ENCODE results near the gene XKR7.

Gene XKR7

DNA sequence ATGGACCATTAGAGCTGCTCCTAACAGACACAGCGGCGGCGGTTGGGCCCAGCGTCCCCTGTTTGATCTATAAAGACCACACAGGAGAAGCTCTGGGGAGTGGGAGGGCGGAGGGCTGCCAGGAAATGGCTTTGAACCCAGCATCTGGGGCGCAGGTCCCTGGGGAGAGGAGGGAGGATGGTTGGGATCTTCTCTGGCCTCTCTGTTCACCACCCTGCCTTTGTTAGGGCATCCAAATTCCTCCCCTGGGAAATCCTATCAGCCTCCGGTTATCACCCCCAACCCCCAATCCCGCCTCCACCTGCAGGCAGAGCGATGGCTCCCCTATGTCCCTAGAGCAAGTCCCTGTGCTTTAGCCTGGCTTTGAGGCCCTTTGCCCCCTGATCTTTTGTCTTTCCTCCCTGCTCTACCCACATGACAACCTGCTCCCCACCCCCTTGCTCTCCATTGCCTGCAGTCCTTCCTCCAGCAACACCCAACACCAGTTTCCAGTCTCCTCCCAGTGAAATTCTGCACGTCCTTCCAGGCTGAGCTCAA, 7.1 kb downstream of the XKR7 start:
- TF ChIP-seq, protein P1, sequence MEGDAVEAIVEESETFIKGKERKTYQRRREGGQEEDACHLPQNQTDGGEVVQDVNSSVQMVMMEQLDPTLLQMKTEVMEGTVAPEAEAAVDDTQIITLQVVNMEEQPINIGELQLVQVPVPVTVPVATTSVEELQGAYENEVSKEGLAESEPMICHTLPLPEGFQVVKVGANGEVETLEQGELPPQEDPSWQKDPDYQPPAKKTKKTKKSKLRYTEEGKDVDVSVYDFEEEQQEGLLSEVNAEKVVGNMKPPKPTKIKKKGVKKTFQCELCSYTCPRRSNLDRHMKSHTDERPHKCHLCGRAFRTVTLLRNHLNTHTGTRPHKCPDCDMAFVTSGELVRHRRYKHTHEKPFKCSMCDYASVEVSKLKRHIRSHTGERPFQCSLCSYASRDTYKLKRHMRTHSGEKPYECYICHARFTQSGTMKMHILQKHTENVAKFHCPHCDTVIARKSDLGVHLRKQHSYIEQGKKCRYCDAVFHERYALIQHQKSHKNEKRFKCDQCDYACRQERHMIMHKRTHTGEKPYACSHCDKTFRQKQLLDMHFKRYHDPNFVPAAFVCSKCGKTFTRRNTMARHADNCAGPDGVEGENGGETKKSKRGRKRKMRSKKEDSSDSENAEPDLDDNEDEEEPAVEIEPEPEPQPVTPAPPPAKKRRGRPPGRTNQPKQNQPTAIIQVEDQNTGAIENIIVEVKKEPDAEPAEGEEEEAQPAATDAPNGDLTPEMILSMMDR (IDR thresholded peaks at IDR 0.05) = no peak

DNA sequence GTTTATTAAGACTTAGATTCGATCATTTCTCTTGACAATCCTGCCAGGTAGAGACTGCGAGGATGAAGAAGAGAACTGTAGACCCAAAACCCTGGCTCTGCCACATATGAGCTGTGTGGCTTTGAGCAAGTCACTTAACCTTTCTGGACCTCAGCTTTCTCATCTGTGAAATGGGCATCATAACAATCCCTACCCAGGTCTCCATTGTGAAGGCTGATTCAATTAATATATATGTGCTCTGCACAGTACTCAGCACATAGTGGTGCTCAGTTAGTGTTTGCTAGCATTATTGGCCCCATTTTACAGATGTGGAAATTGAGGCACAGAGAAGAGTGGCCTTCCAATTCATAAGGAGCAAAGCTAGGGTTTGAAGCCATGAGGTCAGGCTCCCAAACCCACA, 7.9 kb downstream of the XKR7 start:
- TF ChIP-seq, protein P1 (IDR thresholded peaks at IDR 0.05) = no peak

DNA sequence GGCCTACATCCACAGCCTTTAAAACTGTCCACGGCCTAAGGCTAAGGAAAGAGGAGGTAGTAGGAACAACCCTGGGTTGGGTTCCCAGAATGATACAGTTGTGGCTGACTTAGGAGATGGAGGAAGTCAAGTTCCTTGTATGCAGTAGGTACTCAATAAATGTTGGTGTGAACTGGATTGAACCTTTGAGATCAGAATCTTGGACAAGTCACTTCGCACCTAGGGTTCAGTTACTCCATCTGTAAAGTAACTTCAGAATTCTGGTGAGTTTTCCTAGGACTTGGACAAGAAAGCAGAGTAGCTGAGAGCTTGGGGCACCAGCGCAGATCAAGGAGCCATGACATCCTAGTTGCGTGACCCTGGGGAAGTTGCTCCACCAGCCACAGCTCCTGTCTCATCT, 9.1 kb downstream of the XKR7 start:
- TF ChIP-seq, protein P1 (IDR thresholded peaks at IDR 0.05) = no peak

DNA sequence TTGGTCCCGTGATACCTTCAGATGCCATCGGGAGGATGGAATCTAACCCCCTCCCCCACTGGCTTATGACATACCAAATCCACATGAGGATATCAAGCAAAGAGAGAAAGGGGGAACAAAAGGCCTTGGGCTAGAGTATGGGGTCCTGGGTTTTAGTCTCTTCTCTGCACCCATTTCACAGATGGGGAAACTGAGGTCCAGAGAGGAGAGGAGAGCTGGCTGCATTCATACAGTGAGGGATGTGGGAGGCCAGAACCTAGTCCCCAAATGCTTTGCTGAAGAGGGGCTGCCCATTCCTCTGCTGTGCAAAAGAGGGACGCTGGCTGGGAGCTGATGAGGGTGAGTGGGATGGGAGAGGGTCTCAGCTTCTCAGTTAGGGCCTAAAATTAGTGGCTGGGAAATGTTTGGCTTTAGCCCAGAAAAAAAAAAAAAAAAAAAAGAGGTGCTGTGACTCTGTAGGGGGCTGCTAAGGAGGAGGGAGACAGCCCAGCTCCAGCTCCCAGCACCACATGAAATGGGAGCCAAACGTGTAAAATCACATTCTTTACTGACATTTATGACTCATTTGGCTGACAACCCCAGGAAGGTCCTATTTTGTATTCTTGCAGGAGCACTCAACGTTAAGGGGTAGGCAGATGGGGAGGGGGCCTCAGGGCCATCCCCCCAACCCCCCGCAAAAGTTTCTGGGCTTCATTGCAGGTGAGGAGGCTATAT, 11.9 kb downstream of the XKR7 start:
- TF ChIP-seq, protein P1 (IDR thresholded peaks at IDR 0.05) = no peak

DNA sequence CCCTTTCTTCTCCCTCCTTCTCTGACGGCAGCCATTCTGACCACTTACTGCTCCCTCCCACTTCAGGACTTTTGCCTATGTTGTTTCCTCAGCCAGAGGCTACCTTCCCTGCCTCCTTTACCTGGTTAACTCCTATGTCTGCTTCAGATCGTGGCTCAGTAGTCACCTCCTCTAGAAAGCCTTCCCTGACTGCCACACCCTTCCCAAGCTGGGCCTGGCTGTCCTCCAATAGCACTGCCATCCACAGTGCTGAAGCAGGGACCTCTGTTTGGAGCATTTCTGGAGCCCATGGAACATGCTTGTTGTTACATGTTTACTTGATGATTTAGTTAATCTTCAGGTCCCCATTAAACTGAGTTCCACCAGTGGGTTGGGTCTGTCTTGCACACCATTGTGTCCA, 13.8 kb downstream of the XKR7 start:
- TF ChIP-seq, protein P1 (IDR thresholded peaks at IDR 0.05) = no peak

DNA sequence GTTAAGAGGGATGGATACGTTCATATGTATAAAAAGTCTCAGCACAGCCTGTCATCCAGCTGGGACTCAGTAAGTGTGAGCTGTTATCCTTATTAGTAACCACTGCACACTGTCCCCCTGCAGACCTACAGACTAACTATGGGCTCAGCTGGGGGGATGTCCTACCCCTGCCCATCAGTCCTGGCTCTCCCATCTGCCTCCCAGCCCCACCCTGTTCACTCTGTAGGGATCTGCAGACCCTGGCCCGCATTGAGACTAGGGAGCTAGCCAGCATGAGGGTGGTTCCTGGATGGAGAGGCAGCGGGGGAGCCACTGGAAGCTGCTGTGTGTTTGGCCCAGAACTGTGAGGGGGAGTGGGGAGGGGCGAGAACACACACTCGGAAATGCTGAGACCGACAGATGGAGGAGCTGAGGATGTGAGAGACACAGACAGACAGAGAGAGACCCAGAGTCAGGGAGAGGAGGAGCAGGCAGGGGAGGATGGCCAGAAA, 17.1 kb downstream of the XKR7 start:
- TF ChIP-seq, protein P1 (IDR thresholded peaks at IDR 0.05) = no peak

DNA sequence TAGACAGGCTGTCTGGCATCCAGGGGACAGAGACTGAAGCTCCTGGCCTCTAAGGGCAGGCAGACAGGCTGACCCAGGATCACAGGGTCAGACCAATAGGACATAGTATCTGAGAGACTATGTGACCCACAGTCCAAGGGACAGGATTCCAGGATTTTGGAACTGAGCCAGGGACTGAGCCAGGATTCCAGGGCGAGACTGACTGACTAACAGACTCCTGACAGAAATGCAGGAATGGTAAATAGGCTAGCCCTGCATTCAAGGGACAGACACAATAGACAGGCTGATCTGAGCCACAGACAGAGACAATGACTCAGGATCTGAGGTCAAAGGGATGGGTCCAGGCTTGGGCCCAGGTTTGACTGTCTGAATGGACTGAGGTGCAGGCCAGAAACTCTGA, 19.8 kb downstream of the XKR7 start:
- TF ChIP-seq, protein P1 (IDR thresholded peaks at IDR 0.05) = no peak

Measured in LNCAP (cell line).